HEK293 (cell line): ENCODE data around the gene MAK.

Experiments used
- EGR2 ChIP-seq: fragments of 450-650 bp; formaldehyde crosslinking; IDR thresholded peaks from 2 replicates; pipeline ENCODE4 v1.5.1; 2016; ENCODE audit warnings: low read depth, missing biosample characterization, missing genetic modification characterization
- ELK4 ChIP-seq: IDR thresholded peaks from 2 replicates; pipeline ENCODE4 v1.6.1; 2011; ENCODE audit warnings: mild to moderate bottlenecking, low read depth, low read length, borderline replicate concordance
- GLI2 ChIP-seq: fragments of 450-650 bp; formaldehyde crosslinking; IDR thresholded peaks from 2 replicates; pipeline ENCODE4; 2017; ENCODE audit warnings: missing biosample characterization, missing genetic modification characterization, low read depth, borderline replicate concordance
- KLF9 ChIP-seq: fragments of 450-650 bp; formaldehyde crosslinking; IDR thresholded peaks from 2 replicates; pipeline ENCODE4 v1.5.1; 2016; ENCODE audit warnings: missing biosample characterization, missing genetic modification characterization, low read depth
- PRDM2 ChIP-seq: fragments of 450-650 bp; formaldehyde crosslinking; IDR thresholded peaks from 2 replicates; pipeline ENCODE4 v1.5.1; 2016; ENCODE audit warnings: missing biosample characterization, missing genetic modification characterization, borderline replicate concordance
- ZBTB44 ChIP-seq: fragments of 450-650 bp; IDR thresholded peaks from 2 replicates; pipeline ENCODE4 v1.5.1; 2018; ENCODE audit warnings: missing biosample characterization, mild to moderate bottlenecking, missing genetic modification characterization
- ZFP41 ChIP-seq: fragments of 450-650 bp; formaldehyde crosslinking; IDR thresholded peaks from 2 replicates; pipeline ENCODE4 v1.5.1; 2016; ENCODE audit warnings: missing biosample characterization, missing genetic modification characterization, borderline replicate concordance
- ZNF10 ChIP-seq: fragments of 450-650 bp; formaldehyde crosslinking; IDR thresholded peaks from 2 replicates; pipeline ENCODE4 v1.5.1; 2017; ENCODE audit warnings: missing biosample characterization, missing genetic modification characterization
- ZNF146 ChIP-seq: fragments of 450-650 bp; formaldehyde crosslinking; IDR thresholded peaks from 2 replicates; pipeline ENCODE4 v1.5.1; 2016; ENCODE audit warnings: missing biosample characterization, missing genetic modification characterization
- ZNF174 ChIP-seq: fragments of 450-650 bp; formaldehyde crosslinking; IDR thresholded peaks from 2 replicates; pipeline ENCODE4 v1.5.0; 2017; ENCODE audit warnings: missing biosample characterization, mild to moderate bottlenecking, missing genetic modification characterization
- ZNF239 ChIP-seq: fragments of 450-650 bp; formaldehyde crosslinking; IDR thresholded peaks from 2 replicates; pipeline ENCODE4 v1.5.1; 2016; ENCODE audit warnings: missing biosample characterization, missing genetic modification characterization
- ZNF274 ChIP-seq, 2 experiments: fragments of 200-500 bp in 1 of 2; fragments of 450-650 bp in 1 of 2; sonication (Bioruptor generic) in 1 of 2; formaldehyde crosslinking in 1 of 2; IDR thresholded peaks; 2 replicates each; pipeline versions ENCODE4 v1.5.1 to v1.6.1; 2014 to 2016; ENCODE audit warnings: borderline replicate concordance in 1 of 2, inconsistent platforms in 1 of 2, low read length in 1 of 2, missing biosample characterization in 1 of 2, missing genetic modification characterization in 1 of 2
- ZNF350 ChIP-seq: fragments of 450-650 bp; formaldehyde crosslinking; IDR thresholded peaks from 2 replicates; pipeline ENCODE4 v1.5.0; 2017; ENCODE audit warnings: missing biosample characterization, mild to moderate bottlenecking, missing genetic modification characterization
- ZNF404 ChIP-seq: fragments of 450-650 bp; formaldehyde crosslinking; IDR thresholded peaks from 2 replicates; pipeline ENCODE4 v1.5.1; 2017; ENCODE audit warnings: missing biosample characterization, missing genetic modification characterization
- ZNF513 ChIP-seq: fragments of 450-650 bp; IDR thresholded peaks from 2 replicates; pipeline ENCODE4 v1.5.1; 2018; ENCODE audit warnings: missing biosample characterization, missing genetic modification characterization
- ZNF560 ChIP-seq: fragments of 450-650 bp; formaldehyde crosslinking; IDR thresholded peaks from 2 replicates; pipeline ENCODE4 v1.5.1; 2017; ENCODE audit warnings: missing biosample characterization, missing genetic modification characterization, borderline replicate concordance
- ZNF561 ChIP-seq: fragments of 450-650 bp; IDR thresholded peaks from 2 replicates; pipeline ENCODE4 v1.5.1; 2018; ENCODE audit warnings: missing biosample characterization, missing genetic modification characterization, borderline replicate concordance
- ZNF571 ChIP-seq: fragments of 450-650 bp; formaldehyde crosslinking; IDR thresholded peaks from 2 replicates; pipeline ENCODE4 v1.5.0; 2017; ENCODE audit warnings: missing biosample characterization, missing genetic modification characterization
- ZNF645 ChIP-seq: fragments of 450-650 bp; formaldehyde crosslinking; IDR thresholded peaks from 2 replicates; pipeline ENCODE4; 2016; ENCODE audit warnings: missing biosample characterization, missing genetic modification characterization
- ZNF670 ChIP-seq: fragments of 450-650 bp; formaldehyde crosslinking; IDR thresholded peaks from 2 replicates; pipeline ENCODE4 v1.5.1; 2016; ENCODE audit warnings: missing biosample characterization, missing genetic modification characterization, low read depth
- ZNF692 ChIP-seq: fragments of 450-650 bp; formaldehyde crosslinking; IDR thresholded peaks from 2 replicates; pipeline ENCODE4 v1.5.1; 2016; ENCODE audit warnings: missing biosample characterization, missing genetic modification characterization
- ZNF792 ChIP-seq: fragments of 450-650 bp; formaldehyde crosslinking; IDR thresholded peaks from 2 replicates; pipeline ENCODE4 v1.5.1; 2016; ENCODE audit warnings: missing biosample characterization, missing genetic modification characterization
- ZSCAN16 ChIP-seq: fragments of 450-650 bp; formaldehyde crosslinking; IDR thresholded peaks from 2 replicates; pipeline ENCODE4 v1.5.1; 2016; ENCODE audit warnings: missing biosample characterization, missing genetic modification characterization
- ZSCAN23 ChIP-seq: fragments of 450-650 bp; formaldehyde crosslinking; IDR thresholded peaks from 2 replicates; pipeline ENCODE4 v1.5.1; 2016; ENCODE audit warnings: missing biosample characterization, missing genetic modification characterization

MAK gene

GRCh38 chr6:10837995-10838793 lies at the start of gene MAK (continued):
- TF ChIP-seq ZNF10 (tag by site-specific recombination) (peak; percentile 72; the same call in 1 of the 2 replicates), EGR2 (tag by site-specific recombination) (peak; percentile 83), KLF9 (tag by site-specific recombination) (peak; percentile 85), ZSCAN23 (tag by site-specific recombination) (no peak), ZNF670 (no peak), ZNF792 (tag by site-specific recombination) (no peak), ZNF513 (tag by site-specific recombination) (no peak), ZNF239 (no peak), ZNF571 (no peak), ZNF561 (tag by site-specific recombination) (no peak; the same call in 1 of the 2 replicates), ZFP41 (tag by site-specific recombination) (no peak), PRDM2 (no peak), ZBTB44 (tag by site-specific recombination) (no peak), ZNF692 (tag by site-specific recombination) (peak; percentile 15; the same call in 1 of the 2 replicates), ZNF274 (IDR thresholded peaks at IDR 0.05; ENCODE audit: low read length) (no peak), ZNF274 (tag by site-specific recombination; IDR thresholded peaks at IDR 0.05; ENCODE audit: borderline replicate concordance) (no peak), ELK4 (no peak), ZNF560 (no peak), GLI2 (no peak), ZNF645 (tag by site-specific recombination) (no peak), ZNF146 (tag by site-specific recombination) (no peak), ZNF404 (tag by site-specific recombination) (no peak), ZNF174 (tag by site-specific recombination) (no peak), ZNF350 (no peak), ZSCAN16 (tag by site-specific recombination) (no peak)
